Endothelial cell of umbilical vein (primary cell): ENCODE measurements around the gene NAT10. TPM values are rescaled to one million over a fixed set of nuclear protein-coding genes. Genes with fewer than 3 reads are reported as not detected.

Experiments used
- BruUV-seq: library from RNA; stranded (reverse); fragments of 400-500 nt; replicated peaks from 2 replicates; lab custom pipeline; 2021; lab: Mats Ljungman, UMichigan
- CTCF ChIA-PET: fragments of 300-600, 350-600 bp; sonication (Branson Sonifier 250); formaldehyde crosslinking; loops from one replicate; lab custom pipeline; 2021; ENCODE audit warnings: antibody characterized with exemption, inconsistent platforms; lab: Charles Lee
- POLR2A ChIA-PET: fragments of 300-600, 350-600 bp; sonication (Branson Sonifier 250); formaldehyde crosslinking; loops from one replicate; lab custom pipeline; 2021; ENCODE audit warnings: antibody characterized with exemption, inconsistent platforms; lab: Charles Lee
- DNase-seq: peaks from one replicate; pipeline ENCODE4 v3.0.0-alpha.2; 2011; ENCODE audit warnings: low read depth, low spot score
- FAIRE-seq: peaks from 2 replicates; lab custom pipeline; 2011; peaks lifted over from hg19 to GRCh38; lab: Jason Lieb, UNC
- H2AFZ ChIP-seq: 2 replicates; pipeline ENCODE4 v1.6.0; 2012; ENCODE audit warnings: low read depth, low read length, control low read depth, inconsistent platforms
- H3K27ac ChIP-seq: 2 replicates; pipeline ENCODE4 v1.5.1; 2011; ENCODE audit warnings: low read depth, mild to moderate bottlenecking, control low read depth, low read length, moderate library complexity; ENCODE audit not compliant: insufficient read depth
- H3K27me3 ChIP-seq, 2 experiments: 2 replicates each; pipeline versions ENCODE4 v1.6.0 to v1.6.1; 2011; ENCODE audit warnings: low read length in 2 of 2, mixed read lengths in 1 of 2; ENCODE audit not compliant: control insufficient read depth in 2 of 2, insufficient read depth in 2 of 2
- H3K36me3 ChIP-seq, 2 experiments: 2 replicates in 1 of 2; 3 replicates in 1 of 2; pipeline ENCODE4 v1.5.1; 2011; ENCODE audit warnings: low read length in 2 of 2, mild to moderate bottlenecking in 1 of 2, moderate library complexity in 1 of 2; ENCODE audit not compliant: control insufficient read depth in 2 of 2, insufficient read depth in 2 of 2; ENCODE audit errors: extremely low read depth in 1 of 2
- H3K4me1 ChIP-seq: 3 replicates; pipeline ENCODE4 v1.5.1; 2011; ENCODE audit warnings: mild to moderate bottlenecking, low read length; ENCODE audit not compliant: control insufficient read depth, insufficient read depth; ENCODE audit errors: extremely low read depth
- H3K4me2 ChIP-seq: 2 replicates; pipeline ENCODE4 v1.6.1; 2011; ENCODE audit warnings: low read length, control low read depth, mixed read lengths; ENCODE audit not compliant: insufficient read depth
- H3K4me3 ChIP-seq, 3 experiments: fragments of 200-600 bp in 1 of 3; sonication (generic), shearing (Covaris generic) in 1 of 3; replicated peaks in 1 of 3; 2 replicates each; pipeline ENCODE4 v1.5.1; 2011 to 2016; ENCODE audit warnings: control low read depth in 3 of 3, low read length in 3 of 3, mild to moderate bottlenecking in 2 of 3, inconsistent platforms in 1 of 3, low read depth in 1 of 3, moderate library complexity in 1 of 3; ENCODE audit not compliant: insufficient read depth in 1 of 3
- H3K79me2 ChIP-seq: 2 replicates; pipeline ENCODE4 v1.6.0; 2012; ENCODE audit warnings: low read length, inconsistent platforms; ENCODE audit not compliant: control insufficient read depth, insufficient read depth
- H3K9ac ChIP-seq: replicated peaks from 2 replicates; pipeline ENCODE3; 2011; ENCODE audit warnings: low read length, control low read depth; ENCODE audit not compliant: insufficient read depth; ENCODE audit errors: extremely low read depth
- H3K9me1 ChIP-seq: replicated peaks from 3 replicates; pipeline ENCODE4 v1.6.0; 2011; ENCODE audit warnings: mild to moderate bottlenecking, low read length; ENCODE audit not compliant: control insufficient read depth, insufficient read depth; ENCODE audit errors: extremely low read depth
- H3K9me3 ChIP-seq: replicated peaks from 2 replicates; pipeline ENCODE4 v1.5.1; 2012; ENCODE audit warnings: low read length, inconsistent platforms; ENCODE audit not compliant: control insufficient read depth, insufficient read depth
- H4K20me1 ChIP-seq: replicated peaks from 2 replicates; pipeline ENCODE3; 2011; ENCODE audit warnings: mild to moderate bottlenecking, low read length; ENCODE audit not compliant: control insufficient read depth, insufficient read depth; ENCODE audit errors: extremely low read depth
- EZH2 ChIP-seq: IDR thresholded peaks from 2 replicates; pipeline ENCODE4 v1.6.1; 2012; ENCODE audit warnings: borderline replicate concordance, low read depth, mild to moderate bottlenecking, moderate library complexity, low read length, inconsistent platforms; ENCODE audit not compliant: severe bottlenecking
- FOS ChIP-seq: IDR thresholded peaks from 2 replicates; pipeline ENCODE4 v1.6.1; 2011; ENCODE audit warnings: mild to moderate bottlenecking, low read length, moderate library complexity, borderline replicate concordance; ENCODE audit not compliant: insufficient read depth
- GATA2 ChIP-seq: IDR thresholded peaks from 2 replicates; pipeline ENCODE4 v1.7.0; 2011; ENCODE audit warnings: low read depth, mild to moderate bottlenecking, moderate library complexity, mixed read lengths, low read length; ENCODE audit not compliant: insufficient read length, insufficient read depth
- JUN ChIP-seq: IDR thresholded peaks from 2 replicates; pipeline ENCODE4 v1.6.1; 2011; ENCODE audit warnings: borderline replicate concordance, low read depth; ENCODE audit not compliant: insufficient read length, insufficient read depth
- MYC ChIP-seq: IDR thresholded peaks from one replicate; pipeline ENCODE4 v1.6.1; 2011; ENCODE audit warnings: mild to moderate bottlenecking, low read depth, low read length
- POLR2A ChIP-seq: IDR thresholded peaks from 2 replicates; pipeline ENCODE4 v1.6.1; 2012; ENCODE audit warnings: low read depth, mild to moderate bottlenecking, control low read depth, low read length
- POLR2AphosphoS5 ChIP-seq: IDR thresholded peaks from 2 replicates; pipeline ENCODE4 v1.6.1; 2012; ENCODE audit warnings: low read depth, mild to moderate bottlenecking, control low read depth, low read length, moderate library complexity; ENCODE audit not compliant: insufficient read depth
- dilution Hi-C: fragments of 300-500 bp; cut with MboI; formaldehyde crosslinking; loops from one replicate; pipeline ENCODE4 v1.15.0; 2019; ENCODE audit warnings: low sequenced_read_pairs; ENCODE audit not compliant: extremely low pct_ligation_motif_present
- intact Hi-C: fragments of 100-400 bp; cut with micrococcal nuclease; formaldehyde crosslinking; loops from one replicate; pipeline ENCODE4 v1.10.0; 2022
- polyA plus RNA-seq, 4 experiments: library from polyadenylated mRNA; depleted of rRNA in 3 of 4; stranded (reverse) in 3 of 4; unstranded in 1 of 4; fragments of >200 nt; gene quantifications; 2 replicates each; pipeline versions ENCODE4 v1.2.1 to v1.2.3, GENCODE V29; 2011 to 2012; ENCODE audit warnings: missing spikeins in 1 of 4
- total RNA-seq: library from RNA; stranded (reverse); gene quantifications from 2 replicates; pipeline ENCODE4 v1.2.3, GENCODE V29; 2021
- TF ChIP-seq, protein P1 (sequence below), 2 donors: IDR thresholded peaks; 1 replicate in 1 of 2; 2 replicates in 1 of 2; pipeline ENCODE4 v1.5.1; 2011; ENCODE audit warnings: low read length in 2 of 2, mild to moderate bottlenecking in 2 of 2, moderate library complexity in 2 of 2, control low read depth in 1 of 2, inconsistent platforms in 1 of 2, low read depth in 1 of 2; ENCODE audit not compliant: insufficient read depth in 1 of 2; ENCODE audit errors: extremely low read depth in 1 of 2
- TF ChIP-seq, protein P2 (sequence below): IDR thresholded peaks from 2 replicates; pipeline ENCODE4 v1.6.1; 2011; ENCODE audit not compliant: insufficient read depth, insufficient read length

NAT10 gene
- total and polyA plus RNA-seq, 2 donors (not counting 3 experiments of a cell fraction or from before 2014, with no cell fraction given), result 32.0 to 57.6 TPM

GRCh38 chr11:34183848-34184391 lies 78.5 kb downstream of the NAT10 start:
- no peak overlapping the region for H3K4me3 ChIP-seq
- ChIA-PET POLR2A (no interaction called here), CTCF (interaction anchor here (1.4 to 1.8 kb wide), 2 partner anchors 10 to 309 kb away, joined by 3 to 12 read pairs; no protein-coding TSS in a partner anchor)
- no peak overlapping the region for H2AFZ ChIP-seq
- no peaks in the 10 kb centered on the region for H3K4me1 ChIP-seq
- dilution Hi-C loops (no loop called here), intact Hi-C loops (no loop called here)
- DNase-seq, result no peak
- H3K79me2 ChIP-seq, result no peaks in the 10 kb centered on the region
- H3K9me1 ChIP-seq, result no peaks in the 10 kb centered on the region
- H3K36me3 ChIP-seq, result no peaks in the 10 kb centered on the region
- TF ChIP-seq, protein P1, sequence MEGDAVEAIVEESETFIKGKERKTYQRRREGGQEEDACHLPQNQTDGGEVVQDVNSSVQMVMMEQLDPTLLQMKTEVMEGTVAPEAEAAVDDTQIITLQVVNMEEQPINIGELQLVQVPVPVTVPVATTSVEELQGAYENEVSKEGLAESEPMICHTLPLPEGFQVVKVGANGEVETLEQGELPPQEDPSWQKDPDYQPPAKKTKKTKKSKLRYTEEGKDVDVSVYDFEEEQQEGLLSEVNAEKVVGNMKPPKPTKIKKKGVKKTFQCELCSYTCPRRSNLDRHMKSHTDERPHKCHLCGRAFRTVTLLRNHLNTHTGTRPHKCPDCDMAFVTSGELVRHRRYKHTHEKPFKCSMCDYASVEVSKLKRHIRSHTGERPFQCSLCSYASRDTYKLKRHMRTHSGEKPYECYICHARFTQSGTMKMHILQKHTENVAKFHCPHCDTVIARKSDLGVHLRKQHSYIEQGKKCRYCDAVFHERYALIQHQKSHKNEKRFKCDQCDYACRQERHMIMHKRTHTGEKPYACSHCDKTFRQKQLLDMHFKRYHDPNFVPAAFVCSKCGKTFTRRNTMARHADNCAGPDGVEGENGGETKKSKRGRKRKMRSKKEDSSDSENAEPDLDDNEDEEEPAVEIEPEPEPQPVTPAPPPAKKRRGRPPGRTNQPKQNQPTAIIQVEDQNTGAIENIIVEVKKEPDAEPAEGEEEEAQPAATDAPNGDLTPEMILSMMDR (IDR thresholded peaks at IDR 0.05; ENCODE audit: extremely low read depth in 1 of 2, insufficient read depth in 1 of 2, low read depth in 1 of 2, low read length in 2 of 2), result no peak
- TF ChIP-seq JUN (no peak), EZH2 (no peak), GATA2 (no peak), POLR2AphosphoS5 (no peak), MYC (no peak), FOS (no peak), POLR2A (no peak)
- TF ChIP-seq, protein P2, sequence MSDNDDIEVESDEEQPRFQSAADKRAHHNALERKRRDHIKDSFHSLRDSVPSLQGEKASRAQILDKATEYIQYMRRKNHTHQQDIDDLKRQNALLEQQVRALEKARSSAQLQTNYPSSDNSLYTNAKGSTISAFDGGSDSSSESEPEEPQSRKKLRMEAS, result no peak
- FAIRE-seq, result no peak
- BruUV-seq, result no TSS peak
- no peak overlapping the region for H3K4me2 ChIP-seq
- peaks cover 2 to 3% of the 10 kb centered on the region in 2 experiments for H3K27me3 ChIP-seq
- H3K9ac ChIP-seq, result no peak overlapping the region
- H3K9me3 ChIP-seq, result no peaks in the 10 kb centered on the region
- H3K27ac ChIP-seq, result no peak overlapping the region
- no peaks in the 10 kb centered on the region for H4K20me1 ChIP-seq
